Parathyroid adenoma (tissue), 2 donors: ENCODE data around the gene RAPSN.

Experiments used
- H2AFZ ChIP-seq: fragments of 300-600 bp; sonication (generic); one replicate; pipeline ENCODE4 v1.7.0; 2017; ENCODE audit warnings: antibody characterized with exemption, mild to moderate bottlenecking
- H3K27ac ChIP-seq: fragments of 300-600 bp; sonication (generic); one replicate; pipeline ENCODE4 v1.7.0; 2017
- H3K27me3 ChIP-seq: fragments of 300-600 bp; sonication (generic); one replicate; pipeline ENCODE4 v1.7.0; 2017; ENCODE audit warnings: low read length; ENCODE audit not compliant: control insufficient read depth, insufficient read depth
- H3K36me3 ChIP-seq: fragments of 300-600 bp; sonication (generic); one replicate; pipeline ENCODE4 v1.7.0; 2017; ENCODE audit warnings: low read length; ENCODE audit not compliant: control insufficient read depth, insufficient read depth
- H3K4me1 ChIP-seq: fragments of 300-600 bp; sonication (generic); one replicate; pipeline ENCODE4 v1.7.0; 2017; ENCODE audit warnings: control low read depth
- H3K4me2 ChIP-seq: fragments of 300-600 bp; sonication (generic); one replicate; pipeline ENCODE4 v1.7.0; 2017; ENCODE audit warnings: low read length
- H3K4me3 ChIP-seq: fragments of 300-600 bp; sonication (generic); one replicate; pipeline ENCODE4 v1.7.0; 2017; ENCODE audit warnings: low read depth, low read length
- H3K79me2 ChIP-seq: fragments of 300-600 bp; sonication (generic); one replicate; pipeline ENCODE4 v1.7.0; 2017; ENCODE audit warnings: control low read depth
- H3K9ac ChIP-seq: fragments of 300-600 bp; sonication (generic); one replicate; pipeline ENCODE4 v1.7.0; 2017; ENCODE audit warnings: mild to moderate bottlenecking
- H3K9me3 ChIP-seq: fragments of 300-600 bp; sonication (generic); one replicate; pipeline ENCODE4 v1.7.0; 2017; ENCODE audit warnings: low read length; ENCODE audit not compliant: control insufficient read depth
- TF ChIP-seq, protein P1 (sequence below): fragments of 300-600 bp; sonication (generic); IDR thresholded peaks from one replicate; pipeline ENCODE4 v1.7.0; 2017; ENCODE audit warnings: antibody characterized with exemption, mild to moderate bottlenecking
- donor health status: primary hyperparathyroidism.

The RAPSN gene

DNA sequence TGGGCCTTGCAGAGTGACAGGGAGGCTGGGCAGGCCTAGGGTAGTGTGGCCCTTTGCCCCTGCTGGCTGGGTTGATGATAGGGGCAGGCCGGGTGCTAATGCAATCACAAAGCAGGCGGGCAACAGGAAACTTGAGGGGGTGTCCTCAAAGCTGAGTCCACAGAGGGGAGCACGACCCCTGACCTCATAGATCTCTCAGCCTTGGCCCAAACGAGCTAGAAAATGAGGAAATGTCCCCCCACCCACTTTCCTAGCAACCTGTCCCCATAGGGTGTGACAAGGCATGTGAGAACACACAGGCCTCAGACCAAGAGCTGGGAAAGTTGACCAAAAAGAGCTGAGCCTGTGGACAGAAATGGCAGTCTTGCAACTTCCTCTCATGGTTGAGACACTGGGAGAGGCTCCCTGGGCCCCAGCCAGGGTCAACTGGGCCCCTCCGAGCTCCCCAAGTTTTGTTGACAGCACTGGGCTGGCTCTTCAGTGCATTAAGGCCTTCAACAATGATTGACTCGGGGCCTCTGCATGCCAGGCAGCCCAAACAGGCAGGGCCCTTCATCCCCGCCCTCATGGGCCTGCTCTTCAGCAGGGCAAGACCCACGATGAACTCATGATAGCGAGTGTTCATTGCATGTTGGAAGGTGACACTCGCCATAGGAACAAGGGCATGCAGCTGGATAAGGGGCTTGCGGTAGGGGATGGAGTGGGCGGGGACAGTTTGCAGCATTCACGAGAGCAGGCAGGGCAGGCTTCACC lies 60.8 kb downstream of the RAPSN start:
- Histone ChIP-seq H3K9ac (no peak overlapping the region), H3K9me3 (no peaks in the 10 kb centered on the region), H3K4me1 (no peaks in the 10 kb centered on the region), H2AFZ (no peak overlapping the region), H3K27ac (no peak overlapping the region), H3K4me3 (no peak overlapping the region), H3K4me2 (no peak overlapping the region), H3K27me3 (no peaks in the 10 kb centered on the region), H3K36me3 (no peaks in the 10 kb centered on the region), H3K79me2 (no peaks in the 10 kb centered on the region)
- TF ChIP-seq, protein P1, sequence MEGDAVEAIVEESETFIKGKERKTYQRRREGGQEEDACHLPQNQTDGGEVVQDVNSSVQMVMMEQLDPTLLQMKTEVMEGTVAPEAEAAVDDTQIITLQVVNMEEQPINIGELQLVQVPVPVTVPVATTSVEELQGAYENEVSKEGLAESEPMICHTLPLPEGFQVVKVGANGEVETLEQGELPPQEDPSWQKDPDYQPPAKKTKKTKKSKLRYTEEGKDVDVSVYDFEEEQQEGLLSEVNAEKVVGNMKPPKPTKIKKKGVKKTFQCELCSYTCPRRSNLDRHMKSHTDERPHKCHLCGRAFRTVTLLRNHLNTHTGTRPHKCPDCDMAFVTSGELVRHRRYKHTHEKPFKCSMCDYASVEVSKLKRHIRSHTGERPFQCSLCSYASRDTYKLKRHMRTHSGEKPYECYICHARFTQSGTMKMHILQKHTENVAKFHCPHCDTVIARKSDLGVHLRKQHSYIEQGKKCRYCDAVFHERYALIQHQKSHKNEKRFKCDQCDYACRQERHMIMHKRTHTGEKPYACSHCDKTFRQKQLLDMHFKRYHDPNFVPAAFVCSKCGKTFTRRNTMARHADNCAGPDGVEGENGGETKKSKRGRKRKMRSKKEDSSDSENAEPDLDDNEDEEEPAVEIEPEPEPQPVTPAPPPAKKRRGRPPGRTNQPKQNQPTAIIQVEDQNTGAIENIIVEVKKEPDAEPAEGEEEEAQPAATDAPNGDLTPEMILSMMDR: no peak
